Mucosa of descending colon (tissue), 3 donors: ENCODE results near the gene CDC42EP4. TPM values are rescaled to one million over a fixed set of nuclear protein-coding genes. Genes with fewer than 3 reads are reported as not detected.
"Not testable (repeated sequence)": the region's sequence is repeated elsewhere in the genome, so short reads cannot be mapped to it uniquely, and the experiment has no call there.

Experiments used
- ATAC-seq: fragments of 200-7000 bp; cut with Tn5 transposase; one replicate; pipeline ENCODE4 v1.9.1; 2020; ENCODE audit warnings: mild to moderate bottlenecking, moderate library complexity
- DNase-seq, 3 donors: peaks; one replicate each; pipeline ENCODE4 v3.0.0-alpha.2; 2020
- H3K36me3 ChIP-seq: fragments of 200-600 bp; one replicate; pipeline ENCODE4 v1.8.0; 2021; ENCODE audit warnings: low read depth, mild to moderate bottlenecking
- H3K4me1 ChIP-seq: fragments of 200-600 bp; one replicate; pipeline ENCODE4 v1.8.0; 2021; ENCODE audit warnings: low read depth, mild to moderate bottlenecking
- H3K4me3 ChIP-seq: fragments of 200-600 bp; one replicate; pipeline ENCODE4 v1.8.0; 2021; ENCODE audit warnings: mild to moderate bottlenecking
- H3K9me3 ChIP-seq: fragments of 200-600 bp; one replicate; pipeline ENCODE4 v1.8.0; 2021; ENCODE audit warnings: mild to moderate bottlenecking
- intact Hi-C, 2 donors: fragments of 100-400 bp; cut with DNase I in 1 of 2; cut with micrococcal nuclease in 1 of 2; formaldehyde crosslinking; loops; one replicate each; pipeline versions ENCODE4 v1.11.0 to v1.11.1; 2022; cut with DNase I, micrococcal nuclease
- total RNA-seq, 3 donors: library from RNA; stranded (reverse); fragmentation: NEBNext Ultra II Directional in 2 of 3; extraction: Animal tissue kit (Norgen Biotek cat#: 25700) in 2 of 3; gene quantifications; one replicate each; pipeline versions ENCODE4 v1.2.1 to v1.2.4, GENCODE V29; 2021 to 2023
- TF ChIP-seq, protein P1 (sequence below): fragments of 200-600 bp; IDR thresholded peaks from one replicate; pipeline ENCODE4 v1.8.0; 2022; ENCODE audit warnings: antibody characterized with exemption, mild to moderate bottlenecking
- donor health status: DM: no; HTN: no; CAD: no; lungs with moderate emphysema.
- donor health status: DM: no; HTN: no; CAD: no.
- donor health status: DM: no; HTN: yes; CAD: no.

Gene CDC42EP4
- total RNA-seq, 3 donors from 2014 or later: 54.6 to 95.2 (median 75.9) TPM

DNA sequence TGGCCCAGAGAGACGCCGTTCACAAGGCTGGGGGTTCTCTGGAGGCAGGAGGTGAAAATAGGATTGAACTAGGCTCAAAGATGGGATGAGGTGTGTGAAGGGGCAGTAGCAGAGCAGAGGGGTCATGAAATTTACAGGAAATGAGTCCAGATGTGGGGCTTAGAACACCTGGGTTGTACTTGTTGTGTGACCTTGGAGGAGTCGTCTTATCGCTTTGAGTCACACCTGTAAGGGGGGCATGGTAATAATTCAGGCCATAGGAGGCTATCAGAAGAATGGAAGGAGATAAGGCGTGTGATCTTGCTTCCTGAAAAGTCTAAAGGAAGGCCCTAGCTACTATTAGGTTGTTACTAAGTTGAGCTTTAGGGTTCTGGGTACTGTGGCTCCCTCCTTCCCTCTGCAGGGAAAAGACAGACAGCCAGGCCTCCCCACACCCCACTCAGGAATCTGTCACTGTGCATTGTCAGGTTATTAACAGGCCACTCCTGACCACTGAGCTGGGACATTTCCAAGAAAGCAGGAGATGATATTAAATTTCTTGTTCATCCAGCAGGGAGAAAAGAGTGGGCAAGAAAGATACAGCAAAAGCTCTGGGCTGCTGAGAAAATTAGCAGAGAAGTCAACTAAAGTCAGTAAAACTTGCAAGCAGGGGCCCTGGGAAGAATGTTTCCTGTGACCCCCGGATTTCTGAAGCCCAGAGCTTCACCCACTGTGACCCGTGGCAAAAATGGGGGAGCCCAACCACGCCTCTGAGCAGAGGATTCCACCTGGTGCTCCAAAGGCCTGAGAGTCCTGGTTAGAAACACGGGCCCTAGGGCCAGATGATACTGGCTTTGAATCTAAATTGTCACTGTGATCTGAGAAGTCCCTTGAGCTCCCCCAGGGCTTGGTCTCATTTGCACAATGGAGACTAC, 6.0 kb upstream of the CDC42EP4 start:
- H3K36me3 ChIP-seq: no peaks in the 10 kb centered on the region
- DNase-seq (no peak), ATAC-seq (peak; percentile 25)
- no peak overlapping the region for H3K4me3 ChIP-seq
- H3K9me3 ChIP-seq: no peaks in the 10 kb centered on the region
- TF ChIP-seq, protein P1, sequence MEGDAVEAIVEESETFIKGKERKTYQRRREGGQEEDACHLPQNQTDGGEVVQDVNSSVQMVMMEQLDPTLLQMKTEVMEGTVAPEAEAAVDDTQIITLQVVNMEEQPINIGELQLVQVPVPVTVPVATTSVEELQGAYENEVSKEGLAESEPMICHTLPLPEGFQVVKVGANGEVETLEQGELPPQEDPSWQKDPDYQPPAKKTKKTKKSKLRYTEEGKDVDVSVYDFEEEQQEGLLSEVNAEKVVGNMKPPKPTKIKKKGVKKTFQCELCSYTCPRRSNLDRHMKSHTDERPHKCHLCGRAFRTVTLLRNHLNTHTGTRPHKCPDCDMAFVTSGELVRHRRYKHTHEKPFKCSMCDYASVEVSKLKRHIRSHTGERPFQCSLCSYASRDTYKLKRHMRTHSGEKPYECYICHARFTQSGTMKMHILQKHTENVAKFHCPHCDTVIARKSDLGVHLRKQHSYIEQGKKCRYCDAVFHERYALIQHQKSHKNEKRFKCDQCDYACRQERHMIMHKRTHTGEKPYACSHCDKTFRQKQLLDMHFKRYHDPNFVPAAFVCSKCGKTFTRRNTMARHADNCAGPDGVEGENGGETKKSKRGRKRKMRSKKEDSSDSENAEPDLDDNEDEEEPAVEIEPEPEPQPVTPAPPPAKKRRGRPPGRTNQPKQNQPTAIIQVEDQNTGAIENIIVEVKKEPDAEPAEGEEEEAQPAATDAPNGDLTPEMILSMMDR: no peak
- peaks cover 3% of the 10 kb centered on the region for H3K4me1 ChIP-seq
- intact Hi-C loops: no loop called here

DNA sequence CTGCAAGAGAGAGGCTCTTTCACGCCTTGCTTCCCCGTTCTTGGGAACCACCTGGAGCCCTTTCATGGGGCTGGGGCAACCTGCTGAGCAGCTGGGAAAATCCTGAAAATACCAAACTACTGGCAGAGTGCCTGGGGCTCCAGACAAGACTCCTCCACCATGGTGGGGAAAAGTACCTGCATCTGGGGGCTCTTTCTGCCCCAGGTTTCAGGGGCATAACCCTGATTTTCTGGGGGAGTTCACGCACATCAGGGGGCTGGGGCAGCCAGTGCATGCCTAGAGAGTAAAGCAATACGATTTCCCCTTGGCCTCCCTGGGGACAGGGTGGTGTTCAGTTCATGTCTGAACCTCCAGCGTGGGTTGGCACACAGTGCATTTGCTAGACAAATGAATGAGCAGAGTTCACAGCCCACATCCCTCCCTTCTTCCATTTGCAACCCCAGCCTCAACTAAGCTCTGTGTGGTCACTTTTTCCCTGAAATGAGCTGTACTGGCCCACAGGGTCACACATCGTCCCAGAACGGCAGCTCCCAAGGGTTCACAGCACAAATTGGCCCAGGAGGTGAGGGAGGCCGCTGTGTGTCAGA, 5.2 kb upstream of the CDC42EP4 start:
- no peak for DNase-seq

DNA sequence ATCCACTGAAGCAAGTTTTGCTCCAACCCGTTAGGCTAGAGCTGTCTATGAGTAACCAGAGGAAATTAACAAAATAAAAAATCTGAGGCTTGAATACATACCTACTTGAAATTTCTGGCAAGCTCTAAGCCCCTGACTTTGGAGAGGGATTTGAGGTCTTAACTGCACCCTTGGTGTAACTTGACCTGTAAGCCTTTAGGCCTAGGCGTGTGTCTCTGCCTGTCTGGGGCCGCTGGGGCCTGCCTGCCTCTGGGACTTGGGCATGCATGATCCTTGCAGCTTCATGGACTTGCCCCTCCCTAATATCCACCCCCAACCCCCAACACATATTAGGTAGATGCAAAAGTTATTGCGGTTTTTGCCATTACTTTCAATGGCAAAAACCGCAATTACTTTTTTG, 3.7 kb upstream of the CDC42EP4 start:
- H3K9me3 ChIP-seq: no peaks in the 10 kb centered on the region
- H3K4me1 ChIP-seq: peaks cover 3% of the 10 kb centered on the region
- H3K4me3 ChIP-seq: no peak overlapping the region
- DNase-seq: no peak
- ATAC-seq: no peak
- H3K36me3 ChIP-seq: no peaks in the 10 kb centered on the region
- intact Hi-C loops: no loop called here
- TF ChIP-seq, protein P1: no peak

More for the DNA sequence above, 5.2 kb upstream of the CDC42EP4 start:
- TF ChIP-seq, protein P1: no peak
- intact Hi-C loops: no loop called here
- Histone ChIP-seq H3K4me1 (peaks cover 3% of the 10 kb centered on the region), H3K4me3 (no peak overlapping the region), H3K9me3 (no peaks in the 10 kb centered on the region), H3K36me3 (no peaks in the 10 kb centered on the region)
- ATAC-seq: no peak

DNA sequence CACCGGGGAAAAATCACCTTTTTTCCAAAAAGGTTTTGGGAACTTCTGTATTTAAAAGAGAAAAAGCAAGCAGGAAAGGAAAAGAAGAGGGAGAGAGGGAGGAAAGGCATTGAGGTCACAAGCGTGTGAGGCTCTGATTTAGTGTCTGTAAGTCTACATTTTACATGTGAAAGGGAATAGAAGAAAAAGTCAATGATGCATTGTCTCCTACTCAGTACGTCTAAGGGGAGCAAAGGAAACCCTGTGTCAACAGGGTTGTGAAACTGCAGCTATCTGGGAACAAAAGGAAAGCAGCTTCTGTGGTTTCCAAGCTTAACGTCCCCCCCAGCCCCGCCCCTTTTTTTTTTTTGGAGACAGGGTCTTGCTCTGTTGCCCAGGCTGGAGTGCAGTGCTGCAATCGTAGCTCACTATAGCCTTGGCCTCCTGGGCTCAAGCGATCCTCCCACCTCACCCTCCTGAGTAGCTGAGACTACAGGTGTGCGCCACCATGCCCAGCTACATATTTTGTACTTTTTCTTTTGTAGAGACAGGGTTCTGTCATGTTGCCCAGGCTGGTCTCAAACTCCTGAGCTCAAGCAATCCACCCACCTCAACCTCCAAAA, 1.8 kb upstream of the CDC42EP4 start:
- peaks cover 21% of the 10 kb centered on the region for H3K4me1 ChIP-seq
- intact Hi-C loops: no loop called here

DNA sequence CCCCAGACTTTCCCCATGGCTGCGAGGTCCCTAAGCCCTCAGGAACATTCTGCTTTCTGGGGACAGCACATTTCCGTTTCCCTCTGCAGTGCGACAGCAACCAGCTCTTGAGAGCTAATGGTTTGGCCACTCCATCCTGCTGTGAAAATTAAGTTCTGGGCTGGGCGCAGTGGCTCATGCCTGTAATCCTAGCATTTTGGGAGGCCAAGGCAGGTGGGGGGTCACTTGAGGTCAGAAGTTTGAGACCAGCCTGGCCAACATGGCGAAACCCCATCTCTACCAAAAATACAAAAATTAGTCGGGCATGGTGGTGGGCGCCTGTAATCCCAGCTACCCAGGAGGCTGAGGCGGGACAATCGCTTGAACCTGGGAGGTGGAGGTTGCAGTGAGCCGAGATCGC, 1.1 kb upstream of the CDC42EP4 start:
- peaks cover 27% of the 10 kb centered on the region for H3K4me1 ChIP-seq
- ATAC-seq, DNase-seq, H3K36me3 ChIP-seq, intact Hi-C loops, H3K9me3 ChIP-seq, H3K4me3 ChIP-seq: not testable (repeated sequence)

More for the DNA sequence above, 1.8 kb upstream of the CDC42EP4 start:
- TF ChIP-seq, protein P1: no peak
- ATAC-seq (no peak), DNase-seq (no peak)
- Histone ChIP-seq H3K4me3 (no peak overlapping the region), H3K36me3 (no peaks in the 10 kb centered on the region), H3K9me3 (no peaks in the 10 kb centered on the region)

DNA sequence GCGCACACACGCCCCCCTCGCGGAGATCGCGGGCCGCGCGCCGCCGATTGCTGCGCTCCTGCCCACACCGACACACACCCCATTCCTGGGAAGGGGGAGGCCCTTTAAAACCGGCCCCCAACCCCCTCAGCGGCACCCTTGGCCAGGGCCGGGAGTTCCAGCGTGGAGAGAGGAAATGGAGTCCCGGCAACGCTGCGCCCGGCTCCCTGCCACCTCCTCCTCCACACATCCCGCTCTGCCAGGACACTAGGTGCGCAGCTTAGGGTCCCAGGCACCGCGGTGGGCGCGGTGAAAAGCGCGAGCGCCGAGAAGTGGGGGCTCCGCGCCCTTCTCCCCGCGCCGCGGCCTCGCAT, 397 bp downstream of the CDC42EP4 start:
- TF ChIP-seq, protein P1: no peak
- Histone ChIP-seq H3K36me3 (no peaks in the 10 kb centered on the region), H3K4me3 (peak overlapping the region; percentile 97), H3K9me3 (no peaks in the 10 kb centered on the region), H3K4me1 (peaks cover 39% of the 10 kb centered on the region)
- DNase-seq (peak in 1 of 3 donors; percentile 77), ATAC-seq (peak; percentile 20)
- intact Hi-C loops: no loop called here
